ENCODE measurements around the gene CELSR2. TPM values are rescaled to one million over a fixed set of nuclear protein-coding genes. Genes with fewer than 3 reads are reported as not detected.

Gene CELSR2
- total and polyA plus RNA-seq, 2 experiments from 2014 or later, result 11.2 to 35.1 TPM

- ATAC-seq (peak; percentile 46), DNase-seq (ENCODE audit: low spot score) (peak; percentile 87)
- Mint-ChIP-seq H3K27me3 (ENCODE audit: insufficient read depth, low read depth, poor library complexity) (peaks cover 20% of the 10 kb centered on the region), H3K36me3 (ENCODE audit: low read depth) (peaks cover 36% of the 10 kb centered on the region), H3K4me3 (no peak overlapping the region), H3K4me1 (peaks cover 53% of the 10 kb centered on the region), H3K9me3 (no peaks in the 10 kb centered on the region; the same call in 1 of the 3 replicates), H3K27ac (no peak overlapping the region)
- H3F3A ChIP-seq (replicated peaks; ENCODE audit: low read depth), result peaks cover 32% of the 10 kb centered on the region
- H3K4me3 ChIP-seq, result peak overlapping the region; percentile 45
- no peaks in the 10 kb centered on the region for H3K9me2 ChIP-seq (ENCODE audit: insufficient read depth)
- TF ChIP-seq POLR2AphosphoS5 (IDR thresholded peaks at IDR 0.05; ENCODE audit: low read depth), result peak; percentile 71; the same call in 1 of the 2 replicates
- TF ChIP-seq CREB1 (CRISPR knock-in tag; IDR thresholded peaks at IDR 0.05; ENCODE audit: low read depth), result no peak
- no peaks in the 10 kb centered on the region for H4K20me1 ChIP-seq (replicated peaks; ENCODE audit: insufficient read depth)
- H3K4me1 ChIP-seq (ENCODE audit: insufficient read depth), result peaks cover 54% of the 10 kb centered on the region
- H3K4me2 ChIP-seq, result peak overlapping the region; percentile 77
- peak overlapping the region; percentile 85 for H3K27ac ChIP-seq (ENCODE audit: low read depth)
- H3K27me3 ChIP-seq (ENCODE audit: insufficient read depth), result no peaks in the 10 kb centered on the region
- H3K79me2 ChIP-seq (replicated peaks; ENCODE audit: insufficient read depth), result no peaks in the 10 kb centered on the region
- peaks cover 25% of the 10 kb centered on the region for H3K36me3 ChIP-seq (ENCODE audit: insufficient read depth)
- no peak overlapping the region for H2AFZ ChIP-seq
Observed at GRCh38 chr1:109240158-109241152, 8.9 kb upstream of the CELSR2 start.

- H3K4me2 ChIP-seq, result peak overlapping the region; percentile 77
- no peaks in the 10 kb centered on the region; the same call in 1 of the 3 replicates for H3K9me3 Mint-ChIP-seq
- peaks cover 27% of the 10 kb centered on the region for H3K36me3 Mint-ChIP-seq (ENCODE audit: low read depth)
- DNase-seq (ENCODE audit: low spot score) (peak; percentile 58), ATAC-seq (peak; percentile 24)
- H3K27me3 ChIP-seq (ENCODE audit: insufficient read depth), result no peaks in the 10 kb centered on the region
- H3K4me1 Mint-ChIP-seq, result peaks cover 53% of the 10 kb centered on the region
- H3K79me2 ChIP-seq (replicated peaks; ENCODE audit: insufficient read depth), result no peaks in the 10 kb centered on the region
- no peaks in the 10 kb centered on the region for H3K9me2 ChIP-seq (ENCODE audit: insufficient read depth)
- peaks cover 20% of the 10 kb centered on the region for H3K27me3 Mint-ChIP-seq (ENCODE audit: insufficient read depth, low read depth, poor library complexity)
- H2AFZ ChIP-seq, result no peak overlapping the region
- no peak overlapping the region for H3K27ac ChIP-seq (ENCODE audit: low read depth)
- peaks cover 54% of the 10 kb centered on the region for H3K4me1 ChIP-seq (ENCODE audit: insufficient read depth)
- no peaks in the 10 kb centered on the region for H4K20me1 ChIP-seq (replicated peaks; ENCODE audit: insufficient read depth)
- H3K4me3 ChIP-seq, result no peak overlapping the region; the same call in 1 of the 2 replicates
- peaks cover 32% of the 10 kb centered on the region for H3F3A ChIP-seq (replicated peaks; ENCODE audit: low read depth)
- no peak overlapping the region; the same call in 1 of the 2 replicates for H3K27ac Mint-ChIP-seq
- peaks cover 17% of the 10 kb centered on the region for H3K36me3 ChIP-seq (ENCODE audit: insufficient read depth)
- no peak overlapping the region for H3K4me3 Mint-ChIP-seq
- no peak for TF ChIP-seq NANOG (IDR thresholded peaks at IDR 0.05; ENCODE audit: borderline replicate concordance)
- TF ChIP-seq EZH2phosphoT487 (IDR thresholded peaks at IDR 0.05; ENCODE audit: unreplicated experiment), result no peak
- TF ChIP-seq, protein P1, sequence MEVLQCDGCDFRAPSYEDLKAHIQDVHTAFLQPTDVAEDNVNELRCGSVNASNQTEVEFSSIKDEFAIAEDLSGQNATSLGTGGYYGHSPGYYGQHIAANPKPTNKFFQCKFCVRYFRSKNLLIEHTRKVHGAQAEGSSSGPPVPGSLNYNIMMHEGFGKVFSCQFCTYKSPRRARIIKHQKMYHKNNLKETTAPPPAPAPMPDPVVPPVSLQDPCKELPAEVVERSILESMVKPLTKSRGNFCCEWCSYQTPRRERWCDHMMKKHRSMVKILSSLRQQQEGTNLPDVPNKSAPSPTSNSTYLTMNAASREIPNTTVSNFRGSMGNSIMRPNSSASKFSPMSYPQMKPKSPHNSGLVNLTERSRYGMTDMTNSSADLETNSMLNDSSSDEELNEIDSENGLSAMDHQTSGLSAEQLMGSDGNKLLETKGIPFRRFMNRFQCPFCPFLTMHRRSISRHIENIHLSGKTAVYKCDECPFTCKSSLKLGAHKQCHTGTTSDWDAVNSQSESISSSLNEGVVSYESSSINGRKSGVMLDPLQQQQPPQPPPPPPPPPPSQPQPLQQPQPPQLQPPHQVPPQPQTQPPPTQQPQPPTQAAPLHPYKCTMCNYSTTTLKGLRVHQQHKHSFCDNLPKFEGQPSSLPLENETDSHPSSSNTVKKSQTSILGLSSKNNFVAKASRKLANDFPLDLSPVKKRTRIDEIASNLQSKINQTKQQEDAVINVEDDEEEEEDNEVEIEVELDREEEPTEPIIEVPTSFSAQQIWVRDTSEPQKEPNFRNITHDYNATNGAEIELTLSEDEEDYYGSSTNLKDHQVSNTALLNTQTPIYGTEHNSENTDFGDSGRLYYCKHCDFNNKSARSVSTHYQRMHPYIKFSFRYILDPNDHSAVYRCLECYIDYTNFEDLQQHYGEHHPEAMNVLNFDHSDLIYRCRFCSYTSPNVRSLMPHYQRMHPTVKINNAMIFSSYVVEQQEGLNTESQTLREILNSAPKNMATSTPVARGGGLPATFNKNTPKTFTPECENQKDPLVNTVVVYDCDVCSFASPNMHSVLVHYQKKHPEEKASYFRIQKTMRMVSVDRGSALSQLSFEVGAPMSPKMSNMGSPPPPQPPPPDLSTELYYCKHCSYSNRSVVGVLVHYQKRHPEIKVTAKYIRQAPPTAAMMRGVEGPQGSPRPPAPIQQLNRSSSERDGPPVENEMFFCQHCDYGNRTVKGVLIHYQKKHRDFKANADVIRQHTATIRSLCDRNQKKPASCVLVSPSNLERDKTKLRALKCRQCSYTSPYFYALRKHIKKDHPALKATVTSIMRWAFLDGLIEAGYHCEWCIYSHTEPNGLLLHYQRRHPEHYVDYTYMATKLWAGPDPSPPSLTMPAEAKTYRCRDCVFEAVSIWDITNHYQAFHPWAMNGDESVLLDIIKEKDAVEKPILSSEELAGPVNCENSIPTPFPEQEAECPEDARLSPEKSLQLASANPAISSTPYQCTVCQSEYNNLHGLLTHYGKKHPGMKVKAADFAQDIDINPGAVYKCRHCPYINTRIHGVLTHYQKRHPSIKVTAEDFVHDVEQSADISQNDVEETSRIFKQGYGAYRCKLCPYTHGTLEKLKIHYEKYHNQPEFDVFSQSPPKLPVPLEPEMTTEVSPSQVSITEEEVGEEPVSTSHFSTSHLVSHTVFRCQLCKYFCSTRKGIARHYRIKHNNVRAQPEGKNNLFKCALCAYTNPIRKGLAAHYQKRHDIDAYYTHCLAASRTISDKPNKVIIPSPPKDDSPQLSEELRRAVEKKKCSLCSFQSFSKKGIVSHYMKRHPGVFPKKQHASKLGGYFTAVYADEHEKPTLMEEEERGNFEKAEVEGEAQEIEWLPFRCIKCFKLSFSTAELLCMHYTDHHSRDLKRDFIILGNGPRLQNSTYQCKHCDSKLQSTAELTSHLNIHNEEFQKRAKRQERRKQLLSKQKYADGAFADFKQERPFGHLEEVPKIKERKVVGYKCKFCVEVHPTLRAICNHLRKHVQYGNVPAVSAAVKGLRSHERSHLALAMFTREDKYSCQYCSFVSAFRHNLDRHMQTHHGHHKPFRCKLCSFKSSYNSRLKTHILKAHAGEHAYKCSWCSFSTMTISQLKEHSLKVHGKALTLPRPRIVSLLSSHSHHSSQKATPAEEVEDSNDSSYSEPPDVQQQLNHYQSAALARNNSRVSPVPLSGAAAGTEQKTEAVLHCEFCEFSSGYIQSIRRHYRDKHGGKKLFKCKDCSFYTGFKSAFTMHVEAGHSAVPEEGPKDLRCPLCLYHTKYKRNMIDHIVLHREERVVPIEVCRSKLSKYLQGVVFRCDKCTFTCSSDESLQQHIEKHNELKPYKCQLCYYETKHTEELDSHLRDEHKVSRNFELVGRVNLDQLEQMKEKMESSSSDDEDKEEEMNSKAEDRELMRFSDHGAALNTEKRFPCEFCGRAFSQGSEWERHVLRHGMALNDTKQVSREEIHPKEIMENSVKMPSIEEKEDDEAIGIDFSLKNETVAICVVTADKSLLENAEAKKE (CRISPR knock-in tag; IDR thresholded peaks at IDR 0.05), result no peak
- TF ChIP-seq ZNF331 (CRISPR knock-in tag; IDR thresholded peaks at IDR 0.05; ENCODE audit: low read depth), result no peak
- no peak for TF ChIP-seq EZH2 (IDR thresholded peaks at IDR 0.05; ENCODE audit: low read depth, unreplicated experiment)
- TF ChIP-seq POLR2AphosphoS5 (IDR thresholded peaks at IDR 0.05; ENCODE audit: low read depth), result no peak
- TF ChIP-seq STAT1 (IDR thresholded peaks at IDR 0.05; ENCODE audit: unreplicated experiment), result no peak
- TF ChIP-seq, protein P2, sequence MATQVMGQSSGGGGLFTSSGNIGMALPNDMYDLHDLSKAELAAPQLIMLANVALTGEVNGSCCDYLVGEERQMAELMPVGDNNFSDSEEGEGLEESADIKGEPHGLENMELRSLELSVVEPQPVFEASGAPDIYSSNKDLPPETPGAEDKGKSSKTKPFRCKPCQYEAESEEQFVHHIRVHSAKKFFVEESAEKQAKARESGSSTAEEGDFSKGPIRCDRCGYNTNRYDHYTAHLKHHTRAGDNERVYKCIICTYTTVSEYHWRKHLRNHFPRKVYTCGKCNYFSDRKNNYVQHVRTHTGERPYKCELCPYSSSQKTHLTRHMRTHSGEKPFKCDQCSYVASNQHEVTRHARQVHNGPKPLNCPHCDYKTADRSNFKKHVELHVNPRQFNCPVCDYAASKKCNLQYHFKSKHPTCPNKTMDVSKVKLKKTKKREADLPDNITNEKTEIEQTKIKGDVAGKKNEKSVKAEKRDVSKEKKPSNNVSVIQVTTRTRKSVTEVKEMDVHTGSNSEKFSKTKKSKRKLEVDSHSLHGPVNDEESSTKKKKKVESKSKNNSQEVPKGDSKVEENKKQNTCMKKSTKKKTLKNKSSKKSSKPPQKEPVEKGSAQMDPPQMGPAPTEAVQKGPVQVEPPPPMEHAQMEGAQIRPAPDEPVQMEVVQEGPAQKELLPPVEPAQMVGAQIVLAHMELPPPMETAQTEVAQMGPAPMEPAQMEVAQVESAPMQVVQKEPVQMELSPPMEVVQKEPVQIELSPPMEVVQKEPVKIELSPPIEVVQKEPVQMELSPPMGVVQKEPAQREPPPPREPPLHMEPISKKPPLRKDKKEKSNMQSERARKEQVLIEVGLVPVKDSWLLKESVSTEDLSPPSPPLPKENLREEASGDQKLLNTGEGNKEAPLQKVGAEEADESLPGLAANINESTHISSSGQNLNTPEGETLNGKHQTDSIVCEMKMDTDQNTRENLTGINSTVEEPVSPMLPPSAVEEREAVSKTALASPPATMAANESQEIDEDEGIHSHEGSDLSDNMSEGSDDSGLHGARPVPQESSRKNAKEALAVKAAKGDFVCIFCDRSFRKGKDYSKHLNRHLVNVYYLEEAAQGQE (IDR thresholded peaks at IDR 0.05; ENCODE audit: unreplicated experiment), result no peak
- TF ChIP-seq ZNF114 (CRISPR knock-in tag; IDR thresholded peaks at IDR 0.05), result no peak
Observed at GRCh38 chr1:109241344-109241743, 8.0 kb upstream of the CELSR2 start.
